Spleen (tissue), 7 donors: ENCODE results near the gene SH3BGR.

Source experiments
- CTCF ChIP-seq, 11 experiments: fragments of 200-600 bp in 7 of 11; fragments of 450-650 bp in 4 of 11; sonication (generic) in 4 of 11; IDR thresholded peaks in 8 of 11; conservative IDR thresholded peaks in 3 of 11; 1 replicate in 7 of 11; 2 replicates in 4 of 11; pipeline versions ENCODE4 v1.4.0 to v1.8.0; 2016 to 2021; ENCODE audit warnings: antibody characterized with exemption in 11 of 11, inconsistent platforms in 4 of 11, mild to moderate bottlenecking in 1 of 11
- POLR2A ChIP-seq, 3 donors: fragments of 450-650 bp; IDR thresholded peaks; one replicate each; pipeline ENCODE4 v1.5.1; 2017; ENCODE audit warnings: antibody characterized with exemption in 3 of 3, mild to moderate bottlenecking in 1 of 3
- donor health status: DM: no; HTN: no; CAD: no; lungs with moderate emphysema.
- donor health status: DM: no; HTN: no; CAD: no.
- donor health status: DM: no; HTN: no; CAD: no.

- no peak for TF ChIP-seq CTCF (IDR thresholded peaks at IDR 0.05 in 8 of 11, conservative IDR thresholded peaks at IDR 0.05 in 3 of 11)
- no peak for TF ChIP-seq POLR2A (IDR thresholded peaks at IDR 0.05)
Measured at GRCh38 chr21:39531840-39532239, 80.1 kb downstream of the SH3BGR start.
